Natural killer cell (primary cell): ENCODE results near the gene SCAMP1. TPM values are rescaled to one million over a fixed set of nuclear protein-coding genes. Genes with fewer than 3 reads are reported as not detected.

Experiments used
- ATAC-seq, 3 donors: fragments of 150-1000 bp in 2 of 3; fragments of 200-7000 bp in 1 of 3; cut with Tn5 transposase; 1 replicate in 1 of 3; 2 replicates in 2 of 3; pipeline ENCODE4 v1.10.0; 2021; ENCODE audit warnings: mild to moderate bottlenecking in 2 of 3, moderate library complexity in 2 of 3
- DNase-seq, 2 donors: peaks; one replicate each; pipeline versions ENCODE4 v3.0.0 to v3.0.0-alpha.2; 2013 to 2021; ENCODE audit warnings: mixed read lengths in 1 of 2
- H3K27ac ChIP-seq: one replicate; pipeline ENCODE4 v1.5.1; 2013; ENCODE audit warnings: mild to moderate bottlenecking, low read length
- H3K27me3 ChIP-seq: one replicate; pipeline ENCODE4 v1.6.1; 2013; ENCODE audit warnings: low read length; ENCODE audit not compliant: control insufficient read depth, insufficient read depth
- H3K36me3 ChIP-seq: one replicate; pipeline ENCODE4 v1.6.1; 2013; ENCODE audit warnings: low read length; ENCODE audit not compliant: control insufficient read depth, insufficient read depth
- H3K4me1 ChIP-seq: one replicate; pipeline ENCODE4 v1.6.1; 2013; ENCODE audit warnings: low read length; ENCODE audit not compliant: control insufficient read depth, insufficient read depth
- H3K4me3 ChIP-seq: one replicate; pipeline ENCODE4 v1.5.1; 2013; ENCODE audit warnings: low read length
- H3K9me3 ChIP-seq: one replicate; pipeline ENCODE4 v1.6.1; 2013; ENCODE audit warnings: low read length; ENCODE audit not compliant: control insufficient read depth, insufficient read depth
- H3K27ac Mint-ChIP-seq, 2 donors: one replicate each; pipeline ENCODE4 v1.8.0; 2022; ENCODE audit warnings: mild to moderate bottlenecking in 2 of 2, mixed read lengths in 2 of 2, moderate library complexity in 1 of 2
- H3K27me3 Mint-ChIP-seq, 2 donors: one replicate each; pipeline ENCODE4 v1.8.0; 2022; ENCODE audit warnings: low read depth in 2 of 2, mixed read lengths in 2 of 2
- H3K36me3 Mint-ChIP-seq: one replicate; pipeline ENCODE4 v1.8.0; 2022; ENCODE audit warnings: mixed read lengths
- H3K4me1 Mint-ChIP-seq, 2 donors: one replicate each; pipeline ENCODE4 v1.8.0; 2022; ENCODE audit warnings: mixed read lengths in 2 of 2
- H3K4me3 Mint-ChIP-seq: one replicate; pipeline ENCODE4 v1.8.0; 2022; ENCODE audit warnings: mild to moderate bottlenecking, moderate library complexity, mixed read lengths
- H3K9me3 Mint-ChIP-seq, 2 donors: one replicate each; pipeline ENCODE4 v1.8.0; 2022; ENCODE audit warnings: mixed read lengths in 2 of 2
- CTCF ChIP-seq: fragments of 200-600 bp; IDR thresholded peaks from one replicate; pipeline ENCODE4 v1.8.0; 2022; ENCODE audit warnings: antibody characterized with exemption
- WGBS: methylation state at CpG from one replicate; pipeline ENCODE4 v1.1.7; 2013; ENCODE audit warnings: missing lambda C conversion rate; ENCODE audit not compliant: insufficient coverage; 5-methylcytosine and 5-hydroxymethylcytosine counted together
- intact Hi-C: fragments of 100-400 bp; cut with micrococcal nuclease; formaldehyde crosslinking; loops from one replicate; pipeline ENCODE4 v1.14.2; 2022
- total RNA-seq, 4 donors: library from RNA; stranded (reverse); fragments of 120-200 nt in 1 of 4; gene quantifications; one replicate each; pipeline versions ENCODE4 v1.2.3 to v1.2.4, GENCODE V29; 2013 to 2022

SCAMP1 gene
- total RNA-seq, 3 donors from 2014 or later (not counting 1 experiment from before 2014, with no cell fraction given) = 19.9 to 27.1 (median 20.5) TPM

GRCh38 chr5:78320401-78320800, 40.0 kb upstream of the SCAMP1 start:
- Mint-ChIP-seq H3K4me1 (no peaks in the 10 kb centered on the region), H3K4me3 (no peak overlapping the region), H3K27me3 (peaks cover 8 to 14% of the 10 kb centered on the region in 2 donors), H3K36me3 (no peaks in the 10 kb centered on the region), H3K9me3 (no peaks in the 10 kb centered on the region), H3K27ac (no peak overlapping the region)
- Histone ChIP-seq H3K9me3 (no peaks in the 10 kb centered on the region), H3K4me1 (no peaks in the 10 kb centered on the region), H3K4me3 (no peak overlapping the region), H3K36me3 (no peaks in the 10 kb centered on the region), H3K27ac (no peak overlapping the region), H3K27me3 (no peaks in the 10 kb centered on the region)
- WGBS = no CpG with 5 or more reads among the region's 2 CpGs
- no peak for ATAC-seq
- peak in 1 of 2 donors; percentile 48 for DNase-seq
- peak; percentile 39 for TF ChIP-seq CTCF
- intact Hi-C loops = loop anchor here (2.0 kb wide), 1 partner anchor 812 kb away; no protein-coding TSS in a partner anchor

GRCh38 chr5:78323241-78323640, 37.2 kb upstream of the SCAMP1 start:
- Mint-ChIP-seq H3K36me3 (no peaks in the 10 kb centered on the region), H3K4me3 (no peak overlapping the region), H3K4me1 (no peaks in the 10 kb centered on the region), H3K9me3 (no peaks in the 10 kb centered on the region), H3K27ac (no peak overlapping the region), H3K27me3 (peaks cover 8 to 14% of the 10 kb centered on the region in 2 donors)
- Histone ChIP-seq H3K36me3 (no peaks in the 10 kb centered on the region), H3K4me1 (no peaks in the 10 kb centered on the region), H3K27ac (no peak overlapping the region), H3K9me3 (no peaks in the 10 kb centered on the region), H3K27me3 (no peaks in the 10 kb centered on the region), H3K4me3 (no peak overlapping the region)
- no peak for DNase-seq
- no peak for TF ChIP-seq CTCF
- intact Hi-C loops = no loop called here
- no peak for ATAC-seq

- WGBS = 92% methylated on average over 3 of the region's 3 CpGs
- TF ChIP-seq CTCF = no peak
- no peaks in the 10 kb centered on the region for H3K4me1 ChIP-seq
- DNase-seq (no peak), ATAC-seq (no peak)
- H3K27me3 ChIP-seq = no peaks in the 10 kb centered on the region
- H3K4me3 ChIP-seq = no peak overlapping the region
- Mint-ChIP-seq H3K4me1 (no peaks in the 10 kb centered on the region), H3K4me3 (no peak overlapping the region), H3K9me3 (no peaks in the 10 kb centered on the region), H3K27ac (no peak overlapping the region), H3K36me3 (no peaks in the 10 kb centered on the region), H3K27me3 (peaks cover 6 to 22% of the 10 kb centered on the region in 2 donors)
- no peaks in the 10 kb centered on the region for H3K36me3 ChIP-seq
- intact Hi-C loops = no loop called here
- H3K27ac ChIP-seq = no peak overlapping the region
- H3K9me3 ChIP-seq = no peaks in the 10 kb centered on the region
Observed at GRCh38 chr5:78326930-78327329, 33.5 kb upstream of the SCAMP1 start.

GRCh38 chr5:78327761-78328510, 32.5 kb upstream of the SCAMP1 start:
- H3K4me1 Mint-ChIP-seq = no peaks in the 10 kb centered on the region
- no peaks in the 10 kb centered on the region for H3K36me3 Mint-ChIP-seq
- no peak for TF ChIP-seq CTCF
- no peak overlapping the region for H3K4me3 Mint-ChIP-seq
- Histone ChIP-seq H3K9me3 (no peaks in the 10 kb centered on the region), H3K27me3 (no peaks in the 10 kb centered on the region), H3K27ac (no peak overlapping the region), H3K36me3 (no peaks in the 10 kb centered on the region), H3K4me3 (no peak overlapping the region), H3K4me1 (no peaks in the 10 kb centered on the region)
- 87% methylated on average over 3 of the region's 6 CpGs for WGBS
- peaks cover 6 to 22% of the 10 kb centered on the region in 2 donors for H3K27me3 Mint-ChIP-seq
- H3K9me3 Mint-ChIP-seq = no peaks in the 10 kb centered on the region
- intact Hi-C loops = no loop called here
- no peak overlapping the region for H3K27ac Mint-ChIP-seq
- ATAC-seq (no peak), DNase-seq (no peak)
